NCI-H774 (cell line): ENCODE data around the gene AMIGO1.
A peak's percentile ranks its signal among the peaks of the same experiment; 100 is the strongest.

Experiments used
- DNase-seq: peaks from one replicate; lab custom pipeline; 2025; lab: John Stamatoyannopoulos, UW

The AMIGO1 gene

DNA sequence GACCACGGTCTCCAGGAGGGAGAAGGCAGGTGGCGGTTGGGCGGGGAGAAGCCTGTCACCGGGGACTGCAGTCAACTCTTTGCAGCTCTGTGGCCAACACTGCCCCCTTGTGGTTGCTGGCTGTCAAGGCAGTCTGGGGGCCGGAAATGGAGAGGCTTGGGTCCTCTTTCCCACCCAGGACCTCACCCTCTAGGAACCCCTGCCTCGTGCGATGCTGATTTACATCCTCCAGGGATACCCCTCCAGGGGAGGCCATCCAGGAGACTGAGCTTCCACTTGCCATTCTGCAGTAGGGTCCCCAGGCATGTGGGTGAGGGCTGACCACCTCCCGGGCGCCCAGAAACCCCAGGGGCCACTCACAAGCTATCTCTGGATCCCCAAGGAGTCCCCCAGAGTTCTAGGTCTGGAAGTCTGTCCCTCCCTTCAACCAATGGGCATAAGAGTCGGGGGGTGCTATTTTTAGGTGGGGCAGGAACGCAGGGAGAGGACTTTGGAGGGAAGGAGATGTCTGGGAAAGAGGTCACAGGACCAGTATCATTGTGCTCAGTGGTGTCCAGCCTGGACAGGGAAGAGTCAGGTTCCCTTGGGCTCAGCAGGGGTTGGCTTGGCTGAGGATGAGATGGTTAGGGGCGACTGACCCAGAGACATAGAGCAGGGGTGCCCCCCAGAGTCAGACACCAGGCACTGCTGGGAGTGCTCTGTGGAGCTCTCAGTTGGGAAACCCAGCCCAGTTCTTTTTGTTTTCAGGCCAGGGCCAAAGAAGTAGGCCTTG, 23.0 kb upstream of the AMIGO1 start:
- DNase-seq = peak; percentile 54

DNA sequence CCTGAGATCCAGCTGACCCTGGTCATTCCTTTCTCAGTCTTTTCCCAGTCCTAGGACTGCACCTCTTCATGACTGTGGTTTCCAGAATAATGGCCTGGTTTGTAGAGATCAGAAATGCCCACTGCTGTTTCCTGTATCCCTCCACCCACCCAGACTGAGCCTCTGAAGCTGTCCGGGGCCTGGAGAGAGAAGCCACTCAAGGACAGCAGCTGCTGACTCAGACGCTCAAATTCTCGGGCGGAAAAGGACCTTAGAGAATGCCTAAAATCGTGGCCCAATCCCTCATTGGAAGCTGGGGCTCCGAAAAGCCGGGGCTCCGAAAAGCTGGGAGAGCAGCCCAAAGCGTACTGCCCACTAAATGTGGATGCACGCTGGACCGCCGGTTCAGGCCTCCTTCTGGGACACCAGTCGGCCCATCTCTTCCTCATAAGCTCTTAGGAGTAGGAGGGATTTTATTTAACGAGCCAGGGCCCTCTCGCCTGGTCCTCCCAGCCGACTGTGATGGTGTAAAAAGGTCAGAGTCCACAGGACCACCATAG, 22.4 kb upstream of the AMIGO1 start:
- no peak for DNase-seq

DNA sequence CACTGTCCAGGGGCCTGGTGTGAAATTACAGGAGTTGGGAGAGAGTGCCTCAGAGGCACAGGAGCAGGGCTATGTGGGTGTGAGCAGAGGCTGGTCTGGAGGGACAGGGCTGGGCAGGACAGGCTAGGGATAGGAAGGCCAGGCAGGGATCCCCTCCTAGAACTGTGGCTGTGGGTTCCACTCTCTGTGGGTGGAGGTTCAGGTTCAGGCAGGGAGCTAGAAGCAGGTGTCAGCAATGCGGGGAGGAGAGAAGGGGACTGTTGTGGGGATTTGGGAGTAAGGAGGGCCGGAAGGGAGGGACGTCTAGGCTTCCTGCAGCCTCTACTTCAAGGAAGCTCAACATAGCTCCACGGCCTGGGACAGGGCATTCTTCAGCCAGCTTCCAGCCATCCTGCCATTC, 21.9 kb upstream of the AMIGO1 start:
- DNase-seq = no peak

GRCh38 chr1:109530457-109531087, 21.0 kb upstream of the AMIGO1 start:
- DNase-seq = no peak

GRCh38 chr1:109529881-109530456, 20.4 kb upstream of the AMIGO1 start:
- DNase-seq = no peak

DNA sequence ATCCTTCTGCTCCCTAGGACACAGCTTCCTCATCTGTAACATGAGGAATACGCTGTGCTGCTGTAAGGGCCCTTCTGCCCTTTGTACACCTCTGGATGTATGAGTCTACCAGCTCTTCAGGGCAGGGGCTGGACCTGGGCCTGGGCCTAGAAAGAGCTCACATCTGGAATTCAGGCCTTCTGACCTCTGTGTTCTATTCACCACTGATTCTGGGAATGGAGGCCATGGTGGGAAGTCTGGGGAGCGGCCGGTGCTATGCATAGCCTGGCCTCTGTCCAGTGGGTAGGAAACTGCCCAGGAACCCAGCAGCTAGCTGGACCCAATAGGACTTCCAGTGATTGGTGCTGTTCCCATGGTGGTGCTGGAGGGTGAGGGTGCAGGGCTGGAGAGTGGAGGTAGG, 19.2 kb upstream of the AMIGO1 start:
- no peak for DNase-seq

- no peak for DNase-seq
These were observed 18.5 kb upstream of the AMIGO1 start for GRCh38 chr1:109527846-109528695.

- DNase-seq = no peak
These were observed 17.7 kb upstream of the AMIGO1 start for GRCh38 chr1:109527098-109527811.

GRCh38 chr1:109523706-109524105, 14.2 kb upstream of the AMIGO1 start:
- no peak for DNase-seq

DNA sequence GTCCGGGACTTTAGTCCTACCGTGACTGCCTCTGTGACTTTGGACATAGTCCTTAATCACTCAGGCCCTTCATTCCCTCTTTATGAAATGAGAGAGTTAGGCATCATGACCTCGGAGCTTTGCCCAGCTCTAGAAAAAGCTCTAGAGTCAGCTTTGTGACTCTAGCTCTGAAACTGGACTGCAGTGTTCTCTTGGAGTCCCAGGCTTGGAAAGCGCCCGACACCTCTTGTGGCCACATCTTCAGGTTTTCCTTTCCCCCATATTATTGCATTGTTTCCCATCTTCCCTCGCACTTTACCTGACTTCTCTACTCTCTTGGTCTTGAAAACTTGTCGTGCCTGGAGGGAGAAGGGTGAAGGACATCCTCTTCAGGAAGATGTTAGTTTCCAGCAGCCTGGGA, 12.5 kb upstream of the AMIGO1 start:
- no peak for DNase-seq

DNA sequence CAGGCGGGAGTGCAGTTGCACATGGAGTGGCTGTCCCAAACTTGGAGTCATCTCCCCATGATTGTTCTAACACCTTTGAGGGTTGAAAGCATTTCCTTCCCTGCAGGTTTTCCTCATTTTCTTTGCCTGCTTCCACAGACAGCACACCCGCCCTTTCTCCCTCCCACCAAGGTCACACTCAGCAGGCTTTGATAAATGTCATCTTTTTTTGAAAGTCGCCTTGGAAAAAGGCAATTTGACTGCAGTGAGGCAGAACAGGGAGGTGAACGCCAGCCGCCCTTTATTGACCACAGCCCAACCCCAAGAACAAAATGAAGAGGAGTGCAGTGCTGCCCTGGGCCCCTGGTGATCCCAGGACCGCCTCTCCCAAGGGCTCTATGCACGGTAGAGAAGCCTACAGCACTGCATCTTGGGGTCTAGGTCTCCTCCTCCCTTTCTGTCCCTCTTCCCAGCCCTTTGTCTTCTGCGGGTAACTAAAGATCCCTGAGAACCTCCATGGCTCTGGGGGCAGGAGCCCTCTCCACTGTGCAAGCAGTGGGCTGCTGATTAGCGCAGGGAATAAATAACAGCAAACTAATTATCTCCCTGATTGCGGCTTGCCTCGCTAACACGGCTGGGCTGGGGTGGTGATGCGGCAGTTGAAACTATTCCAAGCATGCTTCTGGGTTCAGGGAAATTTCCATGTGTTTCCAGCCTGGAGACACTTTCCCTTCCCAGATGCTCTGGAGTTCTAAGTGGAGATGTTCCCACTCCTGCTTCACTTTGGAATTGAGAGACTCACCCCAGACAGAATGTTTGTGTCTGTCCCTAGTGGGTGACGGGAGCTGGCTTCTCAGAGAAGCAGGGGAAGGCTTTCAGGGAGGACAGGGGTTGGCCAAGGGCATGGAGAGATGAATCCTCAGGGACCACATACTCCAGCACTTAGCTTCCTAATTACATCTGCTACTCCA, 11.8 kb upstream of the AMIGO1 start:
- no peak for DNase-seq

DNA sequence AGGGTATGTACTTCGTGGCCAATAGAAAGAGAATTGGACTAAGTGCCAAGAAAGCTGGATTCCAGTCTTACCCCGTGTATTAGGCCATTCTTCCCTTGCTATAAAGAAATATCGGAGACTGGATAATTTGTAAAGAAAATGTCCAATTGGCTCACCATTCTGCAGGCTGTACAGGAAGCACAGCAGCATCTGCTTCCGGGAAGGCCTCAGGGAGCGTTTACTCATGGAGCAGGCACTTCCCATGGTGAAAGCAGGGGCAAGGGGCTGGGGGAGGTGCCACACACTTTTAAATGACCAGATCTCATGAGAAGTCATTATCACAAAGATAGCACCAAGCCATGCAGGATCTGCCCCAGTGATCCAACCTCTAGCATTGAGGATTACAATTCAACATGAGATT, 7.8 kb upstream of the AMIGO1 start:
- no peak for DNase-seq

DNA sequence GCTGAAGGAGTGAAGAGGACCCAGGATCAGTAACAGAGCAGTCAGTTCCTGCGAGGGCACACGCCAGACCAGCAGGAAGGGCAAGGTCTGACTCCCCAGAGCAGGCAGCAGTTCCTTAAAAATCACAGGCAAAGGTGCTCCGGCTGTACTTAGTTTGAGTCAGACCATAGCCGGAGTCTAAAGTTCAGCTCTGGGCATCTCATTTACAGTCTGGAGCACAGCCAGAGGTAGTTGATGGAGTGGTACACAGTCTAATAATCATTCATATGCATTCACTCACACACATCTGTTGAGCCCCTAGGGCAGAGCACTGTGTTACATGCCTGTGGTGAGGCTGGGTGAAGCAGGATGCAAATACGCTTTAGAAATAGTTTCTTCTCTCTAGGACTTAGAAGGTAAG, 7.3 kb upstream of the AMIGO1 start:
- DNase-seq = no peak

DNA sequence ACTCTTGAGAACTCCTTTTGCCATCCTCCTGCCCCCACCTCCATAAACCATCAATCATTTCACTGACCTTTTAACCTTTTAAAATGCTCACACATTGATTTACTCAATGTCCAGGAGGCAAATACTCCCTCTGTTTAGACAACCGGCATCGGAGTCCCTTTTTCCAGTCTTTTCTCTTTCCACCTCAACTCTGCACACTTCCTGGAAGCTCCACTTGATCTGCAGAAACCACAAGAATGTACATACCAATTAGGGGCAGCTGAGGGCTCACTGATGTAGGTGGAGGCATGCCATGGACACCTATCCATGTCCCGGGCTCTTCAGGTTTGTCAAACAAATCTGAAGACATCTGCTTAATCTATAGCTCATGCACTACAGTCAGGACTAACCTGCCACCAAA, 5.3 kb upstream of the AMIGO1 start:
- no peak for DNase-seq

- no peak for DNase-seq
These were observed 3.7 kb upstream of the AMIGO1 start for GRCh38 chr1:109513110-109513710.

GRCh38 chr1:109508873-109509175, 703 bp downstream of the AMIGO1 start:
- DNase-seq = no peak

GRCh38 chr1:109508001-109508872, 1.3 kb downstream of the AMIGO1 start:
- DNase-seq = no peak

DNA sequence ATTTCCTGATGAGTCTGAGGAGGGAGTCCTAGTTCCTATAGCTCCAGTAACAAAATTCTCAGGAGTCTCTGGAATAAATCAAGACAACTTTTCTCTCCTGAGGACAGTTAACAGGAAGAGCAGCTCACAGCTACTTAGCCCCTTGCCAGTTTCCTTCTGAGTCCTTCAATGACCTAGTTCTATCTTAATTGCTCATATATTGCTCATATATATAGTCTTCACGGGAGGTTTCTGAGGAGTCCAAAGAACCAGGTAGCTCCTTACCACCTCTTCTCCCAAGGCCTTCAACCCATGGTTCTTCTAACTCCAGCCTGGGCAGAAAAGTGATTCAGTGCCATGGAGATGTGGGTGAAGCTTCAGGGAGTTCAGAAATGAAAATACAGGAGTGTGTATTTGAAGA, 4.6 kb downstream of the AMIGO1 start:
- DNase-seq = no peak

GRCh38 chr1:109503935-109504334, 5.6 kb downstream of the AMIGO1 start:
- DNase-seq = no peak
